ENCODE results near the gene METTL9. TPM values are rescaled to one million over a fixed set of nuclear protein-coding genes. Genes with fewer than 3 reads are reported as not detected.
"Not testable (repeated sequence)": the region's sequence is repeated elsewhere in the genome, so short reads cannot be mapped to it uniquely, and the experiment has no call there.

Gene METTL9
- total and polyA plus RNA-seq, 3 donors from 2014 or later = 42.4 to 77.5 (median 70.5) TPM

DNA sequence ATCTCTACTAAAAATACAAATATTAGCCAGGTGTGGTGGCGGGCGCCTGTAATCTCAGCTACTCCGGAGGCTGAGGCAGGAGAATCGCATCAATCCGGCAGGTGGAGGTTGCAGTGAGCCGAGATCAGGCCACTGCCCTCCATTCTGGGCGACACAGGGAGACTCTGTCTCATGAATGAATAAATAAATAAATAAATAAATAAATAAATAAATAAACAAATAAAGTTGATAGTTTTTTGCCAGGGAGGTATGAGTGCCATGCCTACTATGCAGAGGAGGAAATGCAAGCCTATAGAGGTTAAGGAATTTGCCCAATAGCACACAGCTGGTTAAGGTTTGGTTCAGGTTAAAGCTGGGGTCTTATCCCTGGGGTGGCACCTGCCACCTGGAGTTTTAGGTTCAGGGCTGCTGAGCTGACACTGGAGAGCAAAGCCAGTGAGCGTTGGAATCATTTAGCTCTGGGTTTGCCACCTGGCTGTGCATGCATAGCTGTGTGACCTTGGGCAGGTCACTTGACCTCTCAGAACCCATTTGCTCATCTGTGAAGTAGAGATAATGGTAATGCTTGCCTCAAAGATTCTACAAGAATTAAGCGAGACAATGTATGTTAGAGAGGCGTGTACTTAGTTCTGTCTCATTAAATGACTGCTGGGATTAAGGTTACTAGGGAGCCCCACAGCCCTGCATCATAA, 65.6 kb downstream of the METTL9 start:
- DNase-seq = no peak
- intact Hi-C loops (cut with DNase I; ENCODE audit: low total_unique reads) = no loop called here
- TF ChIP-seq, protein P1, sequence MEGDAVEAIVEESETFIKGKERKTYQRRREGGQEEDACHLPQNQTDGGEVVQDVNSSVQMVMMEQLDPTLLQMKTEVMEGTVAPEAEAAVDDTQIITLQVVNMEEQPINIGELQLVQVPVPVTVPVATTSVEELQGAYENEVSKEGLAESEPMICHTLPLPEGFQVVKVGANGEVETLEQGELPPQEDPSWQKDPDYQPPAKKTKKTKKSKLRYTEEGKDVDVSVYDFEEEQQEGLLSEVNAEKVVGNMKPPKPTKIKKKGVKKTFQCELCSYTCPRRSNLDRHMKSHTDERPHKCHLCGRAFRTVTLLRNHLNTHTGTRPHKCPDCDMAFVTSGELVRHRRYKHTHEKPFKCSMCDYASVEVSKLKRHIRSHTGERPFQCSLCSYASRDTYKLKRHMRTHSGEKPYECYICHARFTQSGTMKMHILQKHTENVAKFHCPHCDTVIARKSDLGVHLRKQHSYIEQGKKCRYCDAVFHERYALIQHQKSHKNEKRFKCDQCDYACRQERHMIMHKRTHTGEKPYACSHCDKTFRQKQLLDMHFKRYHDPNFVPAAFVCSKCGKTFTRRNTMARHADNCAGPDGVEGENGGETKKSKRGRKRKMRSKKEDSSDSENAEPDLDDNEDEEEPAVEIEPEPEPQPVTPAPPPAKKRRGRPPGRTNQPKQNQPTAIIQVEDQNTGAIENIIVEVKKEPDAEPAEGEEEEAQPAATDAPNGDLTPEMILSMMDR (IDR thresholded peaks at IDR 0.05) = no peak
- TF ChIP-seq POLR2A (IDR thresholded peaks at IDR 0.05) = no peak
- H3K36me3 ChIP-seq (ENCODE audit: low read depth, missing control alignments) = no peaks in the 10 kb centered on the region
- no peaks in the 10 kb centered on the region for H3K27me3 ChIP-seq
- H3K4me3 ChIP-seq = no peak overlapping the region
- H3K9me3 ChIP-seq = no peaks in the 10 kb centered on the region
- H3K27ac ChIP-seq = no peak overlapping the region
- H3K4me1 ChIP-seq = no peaks in the 10 kb centered on the region
- 88 to 93% methylated on average over 10 of the region's 10 CpGs for WGBS, 2 donors

DNA sequence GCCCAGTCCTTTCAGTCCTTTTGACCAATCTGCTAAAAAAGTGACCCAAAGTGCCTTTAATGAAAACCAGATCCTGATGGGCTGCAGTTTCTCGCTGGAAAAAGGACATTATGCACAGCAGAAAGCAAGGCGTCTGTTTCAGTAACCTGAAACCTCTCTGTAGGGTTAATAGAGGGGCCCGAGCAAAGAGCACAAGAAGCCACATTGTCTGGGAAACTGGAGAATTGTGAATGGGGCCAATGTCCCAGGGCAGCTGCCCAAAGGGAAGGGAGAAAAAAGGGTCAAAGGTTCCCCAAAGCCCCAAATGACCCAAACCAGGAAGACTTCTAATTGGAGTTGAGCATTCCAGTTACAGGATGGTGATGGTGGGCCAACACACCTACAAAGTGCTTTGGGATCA, 67.4 kb downstream of the METTL9 start:
- no peaks in the 10 kb centered on the region for H3K36me3 ChIP-seq (ENCODE audit: low read depth, missing control alignments)
- H3K27me3 ChIP-seq = no peaks in the 10 kb centered on the region
- H3K4me3 ChIP-seq = no peak overlapping the region
- no peak for DNase-seq
- H3K4me1 ChIP-seq = no peaks in the 10 kb centered on the region
- intact Hi-C loops (cut with DNase I; ENCODE audit: low total_unique reads) = no loop called here
- H3K9me3 ChIP-seq = no peaks in the 10 kb centered on the region
- no peak for TF ChIP-seq POLR2A (IDR thresholded peaks at IDR 0.05)
- TF ChIP-seq, protein P1 (IDR thresholded peaks at IDR 0.05) = no peak
- no peak overlapping the region for H3K27ac ChIP-seq
- 30 to 57% methylated on average over 3 of the region's 3 CpGs for WGBS, 2 donors

DNA sequence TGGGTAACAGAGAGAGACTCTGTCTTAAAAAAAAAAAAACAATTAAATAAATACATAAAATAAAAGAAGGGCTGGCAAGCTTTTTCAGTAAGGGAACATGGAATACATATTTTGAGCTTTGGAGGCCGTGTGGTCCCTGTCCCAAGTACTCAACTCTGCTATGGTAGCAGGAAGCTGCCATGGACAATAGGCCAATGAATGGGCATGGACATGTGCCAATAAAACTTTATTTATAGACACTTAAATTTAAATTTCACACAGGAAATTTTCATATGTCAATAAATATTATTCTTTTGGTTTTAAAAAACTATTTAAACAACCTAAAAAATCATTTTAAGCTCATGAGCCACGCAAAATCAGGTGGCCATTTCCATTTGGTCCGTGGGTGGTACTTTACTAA, 68.2 kb downstream of the METTL9 start:
- H3K27ac ChIP-seq = no peak overlapping the region
- H3K36me3 ChIP-seq (ENCODE audit: low read depth, missing control alignments) = no peaks in the 10 kb centered on the region
- intact Hi-C loops (cut with DNase I; ENCODE audit: low total_unique reads) = no loop called here
- WGBS, 2 donors = 80 to 91% methylated on average over 3 of the region's 3 CpGs
- H3K27me3 ChIP-seq = no peaks in the 10 kb centered on the region
- H3K4me1 ChIP-seq = no peaks in the 10 kb centered on the region
- TF ChIP-seq, protein P1 (IDR thresholded peaks at IDR 0.05) = no peak
- no peak for TF ChIP-seq POLR2A (IDR thresholded peaks at IDR 0.05)
- no peak for DNase-seq
- no peaks in the 10 kb centered on the region for H3K9me3 ChIP-seq
- no peak overlapping the region for H3K4me3 ChIP-seq

DNA sequence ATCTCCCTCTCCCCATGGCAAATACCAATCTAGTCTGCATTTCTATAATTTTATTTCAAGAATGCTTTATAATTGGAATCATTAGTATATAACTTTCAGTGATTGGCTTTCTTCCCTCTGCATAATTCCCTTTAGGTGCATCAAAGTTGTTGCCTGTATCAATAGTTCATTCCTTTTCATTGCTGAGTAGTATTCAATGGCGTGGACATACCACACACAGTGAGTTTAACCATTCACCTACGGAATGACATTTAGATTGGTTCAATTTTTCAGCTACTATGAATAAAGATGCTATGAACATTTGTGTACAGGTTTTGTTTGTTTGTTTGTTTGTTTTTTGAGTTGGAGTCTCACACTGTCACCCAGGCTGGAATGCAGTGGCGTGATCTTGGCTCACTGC, 74.1 kb downstream of the METTL9 start:
- Histone ChIP-seq H3K36me3 (ENCODE audit: low read depth, missing control alignments) (no peaks in the 10 kb centered on the region), H3K4me1 (no peaks in the 10 kb centered on the region), H3K9me3 (no peaks in the 10 kb centered on the region), H3K27ac (no peak overlapping the region), H3K27me3 (no peaks in the 10 kb centered on the region), H3K4me3 (no peak overlapping the region)
- 83 to 91% methylated on average over 3 of the region's 3 CpGs for WGBS, 2 donors
- no peak for TF ChIP-seq POLR2A (IDR thresholded peaks at IDR 0.05)
- TF ChIP-seq, protein P1 (IDR thresholded peaks at IDR 0.05) = no peak
- no peak for DNase-seq
- intact Hi-C loops (cut with DNase I; ENCODE audit: low total_unique reads) = no loop called here

DNA sequence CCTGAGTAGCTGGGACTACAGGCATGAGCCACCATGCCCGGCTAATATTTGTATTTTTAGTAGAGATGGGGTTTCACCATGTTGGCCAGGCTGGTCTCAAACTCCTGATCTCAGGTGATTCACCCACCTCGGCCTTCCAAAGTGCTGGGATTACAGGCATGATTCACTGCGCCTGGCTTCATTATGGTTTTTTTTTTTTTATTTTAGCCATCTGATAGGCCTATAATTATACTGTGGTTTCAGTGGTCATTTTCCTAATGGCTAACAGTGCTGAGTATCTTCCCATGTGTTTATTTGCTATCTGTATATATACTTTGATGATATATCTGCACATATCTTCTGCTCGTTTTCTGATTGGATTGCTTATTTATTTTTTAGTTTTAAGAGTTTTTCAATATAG, 75.1 kb downstream of the METTL9 start:
- H3K9me3 ChIP-seq; H3K4me3 ChIP-seq; H3K27ac ChIP-seq; H3K4me1 ChIP-seq; intact Hi-C loops (cut with DNase I; ENCODE audit: low total_unique reads); DNase-seq; H3K27me3 ChIP-seq; H3K36me3 ChIP-seq (ENCODE audit: low read depth, missing control alignments): not testable (repeated sequence)
- whole genome bisulfite sequencing, 2 donors = 91 to 93% methylated on average over 4 of the region's 4 CpGs

DNA sequence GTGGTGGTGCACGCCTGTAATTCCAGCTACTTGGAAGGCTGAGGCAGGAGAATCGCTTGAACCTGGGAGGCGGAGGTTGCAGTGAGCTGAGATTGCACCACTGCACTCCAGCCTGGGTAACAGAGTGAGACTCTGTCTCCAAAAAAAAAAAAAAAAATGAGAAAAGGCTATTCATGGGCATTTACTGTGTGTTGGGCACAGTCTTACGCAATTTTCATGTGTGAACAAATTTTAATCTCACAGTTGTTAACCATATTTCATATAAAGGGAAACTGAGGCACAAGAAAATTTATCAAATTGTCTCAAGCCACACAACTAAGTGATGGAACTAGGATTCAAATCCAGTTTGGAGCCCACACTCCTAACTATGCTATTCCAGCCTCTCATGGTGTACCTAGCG, 81.3 kb downstream of the METTL9 start:
- H3K36me3 ChIP-seq (ENCODE audit: low read depth, missing control alignments); H3K9me3 ChIP-seq; H3K27me3 ChIP-seq; H3K4me1 ChIP-seq; intact Hi-C loops (cut with DNase I; ENCODE audit: low total_unique reads); DNase-seq; H3K4me3 ChIP-seq; H3K27ac ChIP-seq: not testable (repeated sequence)
- WGBS, 2 donors = 89% methylated on average over 5 of the region's 5 CpGs
